COLO668 (cell line): Measurements from ENCODE around the gene WDHD1.
"Not testable (repeated sequence)": the region's sequence is repeated elsewhere in the genome, so short reads cannot be mapped to it uniquely, and the experiment has no call there.

ENCODE experiments used
- DNase-seq: peaks from one replicate; lab custom pipeline; 2025; ENCODE audit not compliant: unreplicated experiment; lab: John Stamatoyannopoulos, UW

The WDHD1 gene

DNA sequence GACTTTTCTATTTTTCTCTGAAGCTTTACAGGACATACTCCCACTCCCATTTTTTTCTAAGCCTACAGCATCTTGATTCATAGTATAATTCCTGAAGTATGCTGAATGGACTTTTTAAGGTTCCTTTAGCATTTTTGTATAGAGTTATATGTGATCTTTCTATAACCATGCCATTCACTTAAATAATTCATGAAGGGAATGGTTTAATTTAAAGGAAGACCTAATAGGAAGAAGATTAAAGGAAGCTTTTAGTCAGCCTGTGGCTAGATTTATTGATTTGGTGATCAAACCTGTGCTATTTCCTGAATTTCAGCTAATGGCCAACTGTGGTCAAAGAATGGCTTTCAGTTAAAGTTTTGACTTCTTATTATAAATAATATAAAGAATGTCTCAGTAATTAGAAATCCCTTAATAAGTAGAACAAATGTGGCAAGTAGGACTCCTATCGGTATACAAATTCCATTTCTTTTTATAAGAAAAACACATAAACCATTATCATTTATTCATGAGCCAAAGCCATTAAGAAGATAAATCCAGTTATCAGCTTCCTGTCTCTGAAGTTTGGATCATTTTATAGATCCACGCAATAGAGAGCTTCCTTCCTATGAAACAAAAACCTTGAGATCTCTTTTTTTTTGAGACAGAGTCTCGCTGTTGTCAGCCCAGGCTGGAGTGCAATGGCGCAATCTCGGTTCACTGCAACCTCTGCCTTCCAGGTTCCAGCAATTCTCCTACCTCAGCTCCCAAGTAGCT is 20.6 kb upstream of the WDHD1 start:
- no peak for DNase-seq

GRCh38 chr14:55045087-55045486 is 18.2 kb upstream of the WDHD1 start:
- DNase-seq = no peak

- no peak for DNase-seq
These were observed 16.6 kb upstream of the WDHD1 start for GRCh38 chr14:55043528-55043927.

GRCh38 chr14:55038708-55039107 is 11.8 kb upstream of the WDHD1 start:
- DNase-seq = no peak

- DNase-seq = not testable (repeated sequence)
These were observed 11.1 kb upstream of the WDHD1 start for GRCh38 chr14:55037995-55038394.

DNA sequence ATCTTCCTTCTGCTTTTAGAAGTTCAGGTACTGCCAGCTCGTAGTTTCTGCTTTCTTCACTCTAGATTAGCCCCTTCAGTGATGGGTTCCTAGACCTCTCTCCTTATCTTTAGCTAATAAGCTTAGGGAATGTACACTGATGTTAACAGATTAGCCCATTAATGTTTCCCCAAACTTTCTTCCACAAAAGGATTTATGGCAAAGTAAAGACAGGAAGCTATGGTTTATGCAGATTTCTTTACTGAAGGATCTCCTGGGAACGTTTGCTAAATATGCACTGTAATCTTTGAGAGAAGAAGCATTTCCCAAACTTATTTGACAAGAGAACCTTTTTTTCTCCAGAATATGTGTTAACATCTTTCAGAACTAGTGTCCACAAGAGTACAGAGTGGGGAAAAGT is 4.3 kb upstream of the WDHD1 start:
- no peak for DNase-seq

- no peak for DNase-seq
These were observed 1.6 kb upstream of the WDHD1 start for GRCh38 chr14:55028476-55028875.

GRCh38 chr14:55028066-55028465 is 1.2 kb upstream of the WDHD1 start:
- DNase-seq = no peak

DNA sequence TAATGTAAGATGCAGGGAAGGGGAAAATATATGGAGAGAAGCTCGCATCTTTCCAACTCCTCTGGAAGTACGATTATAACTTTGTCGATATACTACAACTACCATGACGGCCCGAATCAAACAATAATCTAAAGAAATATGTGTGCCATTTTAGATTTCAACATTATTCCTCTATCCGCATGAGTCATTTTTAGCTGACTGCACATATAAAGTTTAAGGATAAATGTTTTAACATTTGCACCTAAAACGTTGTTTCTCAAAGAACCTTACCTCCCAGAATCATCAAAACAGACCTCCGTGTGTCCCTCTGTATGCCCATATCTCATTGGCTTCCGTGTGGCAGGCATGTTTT is 482 bp downstream of the WDHD1 start:
- DNase-seq = no peak

- no peak for DNase-seq
These were observed 951 bp downstream of the WDHD1 start for GRCh38 chr14:55025948-55026347.

GRCh38 chr14:55024365-55024764 is 2.5 kb downstream of the WDHD1 start:
- DNase-seq = not testable (repeated sequence)

GRCh38 chr14:55019968-55020554 is 6.8 kb downstream of the WDHD1 start:
- no peak for DNase-seq

- DNase-seq = no peak
These were observed 11.9 kb downstream of the WDHD1 start for GRCh38 chr14:55015006-55015405.

DNA sequence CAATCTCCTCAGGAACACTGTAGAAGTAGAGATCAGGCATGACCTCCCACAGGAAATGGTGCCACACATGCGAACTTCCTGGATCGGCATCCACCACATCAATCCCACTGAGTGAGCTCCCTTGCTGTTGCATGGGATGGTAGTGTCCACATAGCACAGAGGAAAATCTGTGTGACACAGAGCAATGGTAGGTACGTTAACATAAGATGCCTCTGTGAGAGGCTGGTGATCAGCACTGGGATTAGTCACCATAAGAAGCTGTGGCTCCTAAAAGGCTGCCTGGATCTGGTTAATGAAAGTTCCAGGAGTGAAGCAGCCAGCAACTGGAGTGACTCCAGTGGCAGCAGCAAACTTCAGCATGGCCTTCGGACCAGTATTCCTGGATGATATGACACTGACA is 21.8 kb downstream of the WDHD1 start:
- no peak for DNase-seq

DNA sequence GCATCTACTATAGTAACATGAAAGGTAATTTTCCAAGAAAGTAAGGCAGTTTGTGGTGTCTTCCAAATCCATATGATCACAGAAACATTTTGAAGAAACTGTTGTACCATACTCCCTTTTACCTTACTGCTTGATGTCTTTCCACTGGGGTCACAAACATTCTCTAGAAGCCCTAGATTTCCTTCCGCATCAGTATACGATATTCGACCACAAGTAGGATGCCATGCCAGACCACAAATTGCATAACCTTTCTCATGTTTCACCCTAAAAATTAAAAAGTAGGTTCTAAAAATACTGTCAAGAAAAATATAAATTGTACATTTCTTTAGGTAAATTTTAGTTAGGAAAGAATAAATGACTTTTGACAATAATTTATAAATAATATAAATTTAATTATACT is 26.5 kb downstream of the WDHD1 start:
- no peak for DNase-seq

GRCh38 chr14:54985156-54985555 is 41.7 kb downstream of the WDHD1 start:
- no peak for DNase-seq

DNA sequence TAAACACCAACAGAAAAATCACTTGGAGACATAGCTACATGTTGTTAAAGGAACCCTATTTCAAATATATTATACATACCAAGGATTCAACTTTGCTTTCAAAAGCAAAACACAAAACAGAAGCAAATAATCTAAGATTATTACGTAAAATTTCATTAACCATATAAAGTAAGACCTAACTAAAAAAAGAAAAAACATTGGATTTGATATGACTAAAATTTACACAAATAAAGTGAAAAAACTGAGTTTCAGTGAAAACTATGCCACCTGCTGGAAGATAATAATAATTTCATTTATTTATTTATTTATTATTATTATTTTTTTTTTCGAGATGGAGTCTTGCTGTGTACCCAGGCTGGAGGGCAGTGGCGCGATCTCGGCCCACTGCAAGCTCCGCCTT is 45.2 kb downstream of the WDHD1 start:
- DNase-seq = no peak

DNA sequence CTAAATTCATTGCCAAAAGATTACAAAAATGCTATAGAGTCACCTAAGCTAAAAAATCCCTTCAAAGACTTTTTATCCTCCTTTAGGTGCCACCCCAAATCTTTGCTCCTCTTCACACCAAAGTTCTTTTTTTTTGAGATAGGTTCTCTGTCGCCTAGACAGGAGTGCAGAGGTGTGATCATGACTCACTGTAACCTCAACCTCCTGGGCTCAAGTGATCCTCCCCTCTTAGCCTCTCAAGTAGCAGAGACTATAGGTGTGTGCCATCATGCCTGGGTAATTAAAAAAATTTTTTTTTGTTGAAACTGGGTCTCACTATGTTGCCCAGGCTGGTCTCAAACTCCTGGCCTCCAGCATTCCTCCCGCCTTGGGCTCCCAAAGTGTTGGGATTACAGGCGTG is 47.9 kb downstream of the WDHD1 start:
- no peak for DNase-seq

- no peak for DNase-seq
These were observed 50.6 kb downstream of the WDHD1 start for GRCh38 chr14:54976316-54976715.

DNA sequence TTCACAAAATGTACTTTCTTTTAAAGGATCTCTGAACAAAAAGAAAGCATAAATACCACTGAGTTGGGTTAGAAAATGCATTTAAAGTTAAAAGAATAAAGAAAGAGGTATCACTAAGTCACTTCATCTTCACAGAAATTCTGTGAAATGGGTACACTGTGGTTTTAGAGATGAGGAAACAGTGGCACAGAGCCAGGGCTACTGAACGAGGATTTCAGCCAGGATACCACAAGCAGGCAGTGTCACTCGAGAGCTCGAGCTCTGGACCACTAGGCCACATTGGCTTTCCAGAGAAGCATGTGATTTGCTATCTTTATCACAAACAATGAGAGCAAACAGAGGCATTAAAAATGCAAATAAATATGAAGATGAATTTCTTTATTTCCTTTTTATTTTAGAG is 51.0 kb downstream of the WDHD1 start:
- DNase-seq = no peak

DNA sequence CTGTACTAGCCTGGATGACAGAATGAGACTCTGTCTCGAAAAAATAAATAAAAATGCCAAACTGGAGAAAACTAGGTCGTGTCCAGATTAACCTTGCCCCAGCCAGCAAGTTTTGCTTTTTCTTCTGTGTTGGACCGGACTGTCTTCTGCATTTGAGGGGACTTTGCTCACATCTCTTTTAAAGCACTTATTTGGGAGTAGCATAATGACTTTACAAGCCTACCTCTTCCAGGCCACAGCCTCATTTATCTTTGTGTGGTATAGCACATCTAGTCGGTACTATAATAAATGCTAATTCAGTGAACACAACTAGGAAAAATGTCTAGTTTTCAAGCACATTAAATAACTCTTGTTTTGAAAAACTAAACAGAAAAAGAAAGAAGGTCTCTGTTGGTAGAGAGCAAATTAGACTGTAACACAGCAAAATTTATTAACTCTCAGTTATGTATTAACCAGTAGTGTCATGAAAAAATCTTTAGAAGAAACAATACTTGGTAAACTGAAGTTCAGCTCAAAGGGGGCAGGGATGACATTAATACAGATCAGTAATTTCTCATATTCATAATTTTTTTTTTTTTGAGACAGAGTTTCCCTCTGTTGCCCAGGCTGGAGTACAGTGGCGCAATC is 52.0 kb downstream of the WDHD1 start:
- DNase-seq = no peak

DNA sequence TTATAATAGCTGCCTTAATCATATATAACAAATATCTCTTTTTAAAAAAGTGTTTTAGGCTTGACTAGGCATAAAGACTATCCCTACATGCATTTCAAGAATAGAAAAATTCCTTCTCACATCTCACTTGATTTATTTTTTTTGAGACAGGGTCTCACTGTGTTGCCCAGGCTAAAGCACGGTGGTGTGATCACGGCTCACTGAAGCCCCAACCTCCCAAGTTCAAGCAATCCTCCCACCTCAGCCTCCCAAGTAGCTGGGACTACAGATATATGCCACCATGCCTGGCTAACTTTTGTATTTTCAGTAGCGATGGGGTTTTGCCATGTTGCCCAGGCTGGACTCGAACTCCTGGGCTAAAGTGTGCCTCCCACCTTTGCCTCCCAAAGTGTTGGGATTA is 59.4 kb downstream of the WDHD1 start:
- DNase-seq = no peak

GRCh38 chr14:54955143-54955542 is 71.8 kb downstream of the WDHD1 start:
- DNase-seq = no peak
